IMR-90 (cell line): Measurements from ENCODE around the gene MID1IP1. TPM values are rescaled to one million over a fixed set of nuclear protein-coding genes. Genes with fewer than 3 reads are reported as not detected.

Source experiments
- ATAC-seq: fragments of 200-7000 bp; cut with Tn5 transposase; 2 replicates; pipeline ENCODE4 v1.9.1; 2020; ENCODE audit warnings: low read depth, mild to moderate bottlenecking, moderate library complexity
- BruUV-seq: library from RNA; stranded (reverse); fragments of 400-500 nt; replicated peaks from 2 replicates; lab custom pipeline; 2021; lab: Mats Ljungman, UMichigan
- CTCF ChIA-PET: fragments of 300-600 bp; formaldehyde crosslinking; extraction: SDS; loops from one replicate; lab custom pipeline; 2021; ENCODE audit warnings: antibody characterized with exemption; lab: Yijun Ruan, JAX
- POLR2A ChIA-PET: fragments of 300-600 bp; sonication (Branson Sonifier 250); formaldehyde crosslinking; loops from one replicate; lab custom pipeline; 2022; ENCODE audit warnings: antibody characterized with exemption; ENCODE audit not compliant: unreplicated experiment; lab: Charles Lee
- DNase-seq: peaks from one replicate; pipeline ENCODE4 v3.0.0; 2013
- H2AFZ ChIP-seq: replicated peaks from 2 replicates; pipeline ENCODE3; 2013; ENCODE audit warnings: low read length, mild to moderate bottlenecking; ENCODE audit not compliant: poor library complexity
- H2AK5ac ChIP-seq: 2 replicates; pipeline ENCODE4 v1.6.1; 2013; ENCODE audit warnings: low read depth, low read length, inconsistent platforms
- H2AK9ac ChIP-seq: replicated peaks from 2 replicates; pipeline ENCODE3; 2013; ENCODE audit warnings: mild to moderate bottlenecking, low read depth, low read length, moderate library complexity; ENCODE audit not compliant: poor library complexity
- H2BK120ac ChIP-seq: 2 replicates; pipeline ENCODE4 v1.6.1; 2013; ENCODE audit warnings: low read depth, low read length, inconsistent platforms
- H2BK15ac ChIP-seq: 3 replicates; pipeline ENCODE4 v1.6.1; 2013; ENCODE audit warnings: low read depth, low read length, inconsistent platforms
- H2BK20ac ChIP-seq: 2 replicates; pipeline ENCODE4 v1.6.1; 2013; ENCODE audit warnings: low read depth, mild to moderate bottlenecking, inconsistent platforms, low read length, moderate library complexity
- H2BK5ac ChIP-seq: 2 replicates; pipeline ENCODE4 v1.6.1; 2013; ENCODE audit warnings: mild to moderate bottlenecking, low read depth, low read length, inconsistent platforms; ENCODE audit not compliant: poor library complexity, severe bottlenecking
- H3K14ac ChIP-seq: replicated peaks from 2 replicates; pipeline ENCODE4 v1.6.1; 2013; ENCODE audit warnings: low read depth, low read length, inconsistent platforms
- H3K18ac ChIP-seq: 2 replicates; pipeline ENCODE4 v1.6.1; 2013; ENCODE audit warnings: low read depth, low read length, control low read depth
- H3K23ac ChIP-seq: 2 replicates; pipeline ENCODE4 v1.6.1; 2013; ENCODE audit warnings: low read depth, low read length, inconsistent platforms
- H3K27ac ChIP-seq: 2 replicates; pipeline ENCODE4 v1.5.1; 2013; ENCODE audit warnings: mild to moderate bottlenecking, control low read depth, low read length; ENCODE audit not compliant: insufficient read depth
- H3K27me3 ChIP-seq: 2 replicates; pipeline ENCODE4 v1.6.1; 2013; ENCODE audit warnings: low read length; ENCODE audit not compliant: control insufficient read depth, insufficient read depth
- H3K36me3 ChIP-seq: 2 replicates; pipeline ENCODE4 v1.6.1; 2013; ENCODE audit warnings: low read length, mixed read lengths; ENCODE audit not compliant: control insufficient read depth, insufficient read depth
- H3K4ac ChIP-seq: 2 replicates; pipeline ENCODE4 v1.6.1; 2013; ENCODE audit warnings: low read depth, low read length, inconsistent platforms
- H3K4me1 ChIP-seq: 2 replicates; pipeline ENCODE4 v1.6.1; 2013; ENCODE audit warnings: low read length, mixed read lengths; ENCODE audit not compliant: control insufficient read depth, insufficient read depth
- H3K4me2 ChIP-seq: 2 replicates; pipeline ENCODE4 v1.6.1; 2013; ENCODE audit warnings: low read depth, mild to moderate bottlenecking, control low read depth, low read length, moderate library complexity
- H3K4me3 ChIP-seq: 2 replicates; pipeline ENCODE4 v1.5.1; 2013; ENCODE audit warnings: low read depth, mild to moderate bottlenecking, control low read depth, low read length, moderate library complexity; ENCODE audit not compliant: insufficient read depth
- H3K56ac ChIP-seq: 2 replicates; pipeline ENCODE4 v1.6.1; 2013; ENCODE audit warnings: low read length, inconsistent platforms; ENCODE audit not compliant: insufficient read depth; ENCODE audit errors: extremely low read depth
- H3K79me1 ChIP-seq, 2 experiments: 2 replicates each; pipeline ENCODE4 v1.6.1; 2013; ENCODE audit warnings: low read length in 2 of 2, inconsistent platforms in 1 of 2, low read depth in 1 of 2
- H3K9ac ChIP-seq: 2 replicates; pipeline ENCODE4 v1.6.1; 2013; ENCODE audit warnings: low read depth, low read length, control low read depth
- H3K9me1 ChIP-seq: 2 replicates; pipeline ENCODE4 v1.6.1; 2013; ENCODE audit warnings: low read length, inconsistent platforms; ENCODE audit not compliant: insufficient read depth
- H3K9me3 ChIP-seq: 2 replicates; pipeline ENCODE4 v1.6.1; 2013; ENCODE audit warnings: low read length; ENCODE audit not compliant: control insufficient read depth, insufficient read depth
- H4K20me1 ChIP-seq: 2 replicates; pipeline ENCODE4 v1.6.1; 2013; ENCODE audit warnings: low read length, inconsistent platforms; ENCODE audit not compliant: insufficient read depth
- H4K5ac ChIP-seq: 2 replicates; pipeline ENCODE4 v1.6.1; 2013; ENCODE audit warnings: mild to moderate bottlenecking, low read depth, low read length, control low read depth
- H4K8ac ChIP-seq, 2 experiments: 2 replicates each; pipeline ENCODE4 v1.6.1; 2013; ENCODE audit warnings: low read depth in 2 of 2, low read length in 2 of 2, control low read depth in 1 of 2, inconsistent platforms in 1 of 2
- H4K91ac ChIP-seq: 2 replicates; pipeline ENCODE4 v1.6.1; 2013; ENCODE audit warnings: low read depth, low read length, inconsistent platforms; ENCODE audit not compliant: insufficient read depth
- CHD1 ChIP-seq: IDR thresholded peaks from 2 replicates; pipeline ENCODE4 v1.6.1; 2012; ENCODE audit warnings: low read depth, low read length, improper control_type of control experiment
- FOS ChIP-seq: fragments of 150-350 bp; IDR thresholded peaks from 2 replicates; pipeline ENCODE4 v1.6.1; 2016; ENCODE audit warnings: low read depth, low read length
- MAFK ChIP-seq: IDR thresholded peaks from 2 replicates; pipeline ENCODE4 v1.6.1; 2012; ENCODE audit warnings: low read depth, low read length, improper control_type of control experiment
- RAD21 ChIP-seq: IDR thresholded peaks from 2 replicates; pipeline ENCODE4 v1.6.1; 2012; ENCODE audit warnings: low read length, improper control_type of control experiment
- SMC3 ChIP-seq: fragments of 150-350 bp; IDR thresholded peaks from 2 replicates; pipeline ENCODE4 v1.6.1; 2016; ENCODE audit warnings: low read depth, mild to moderate bottlenecking, antibody characterized with exemption, low read length, moderate library complexity
- WGBS, 2 experiments: methylation state at CpG; one replicate each; pipeline versions ENCODE4 v1.1.5 to v1.1.7; 2013; ENCODE audit warnings: missing lambda C conversion rate in 2 of 2; ENCODE audit not compliant: insufficient read length in 1 of 2; ENCODE audit errors: extremely low coverage in 2 of 2; 5-methylcytosine and 5-hydroxymethylcytosine counted together
- dilution Hi-C: fragments of 300-500 bp; cut with HindIII; formaldehyde crosslinking; loops from one replicate; pipeline ENCODE4 v1.14.3; 2018; ENCODE audit warnings: low sequenced_read_pairs; ENCODE audit not compliant: unreplicated experiment
- in situ Hi-C: fragments of 300-500 bp; cut with MboI; formaldehyde crosslinking; loops from 3 replicates; pipeline ENCODE4 v1.14.3; 2019; ENCODE audit warnings: low sequenced_read_pairs, inconsistent platforms, mixed read lengths
- intact Hi-C: fragments of 100-400 bp; cut with micrococcal nuclease; formaldehyde crosslinking; loops from 2 replicates; pipeline ENCODE4 v1.10.0; 2022
- polyA plus RNA-seq, 3 experiments: library from polyadenylated mRNA; depleted of rRNA; stranded (reverse); fragments of >200 nt; gene quantifications; 2 replicates each; pipeline ENCODE4 v1.2.3, GENCODE V29; 2012; ENCODE audit warnings: low replicate concordance in 1 of 3
- total RNA-seq: library from RNA; depleted of rRNA; stranded (reverse); fragments of >200 nt; gene quantifications from 2 replicates; pipeline ENCODE4 v1.2.3, GENCODE V29; 2012

Gene MID1IP1
- total and polyA plus RNA-seq, 2 of the 4 experiments (the other 2 are of a cell fraction), result 14.5 to 31.3 TPM

GRCh38 chrX:38811515-38812243 lies 10.4 kb downstream of the MID1IP1 start:
- no peaks in the 10 kb centered on the region for H4K20me1 ChIP-seq
- H3K36me3 ChIP-seq, result no peaks in the 10 kb centered on the region
- TF ChIP-seq CHD1 (no peak), RAD21 (no peak), SMC3 (no peak), MAFK (no peak), FOS (no peak)
- H3K4ac ChIP-seq, result no peak overlapping the region
- no peaks in the 10 kb centered on the region for H3K27me3 ChIP-seq
- CTCF ChIA-PET, result no interaction called here
- WGBS, 2 experiments, result no CpG with 5 or more reads among the region's 3 CpGs
- H3K18ac ChIP-seq, result no peak overlapping the region
- no peaks in the 10 kb centered on the region for H3K9me3 ChIP-seq
- no peaks in the 10 kb centered on the region; a peak in 1 of 4 replicates for H3K79me1 ChIP-seq
- dilution Hi-C loops (no loop called here), intact Hi-C loops (no loop called here), in situ Hi-C loops (no loop called here)
- no peak overlapping the region; the same call in 2 of the 3 replicates for H2BK15ac ChIP-seq
- H4K91ac ChIP-seq, result no peak overlapping the region
- no peak overlapping the region for H2BK5ac ChIP-seq
- DNase-seq (no peak), ATAC-seq (no peak; the same call in 1 of the 2 replicates)
- no peak overlapping the region for H2AFZ ChIP-seq
- POLR2A ChIA-PET, result no interaction called here
- H2AK9ac ChIP-seq, result no peak overlapping the region
- H4K5ac ChIP-seq, result peak overlapping the region; percentile 58; the same call in 1 of the 2 replicates
- H2AK5ac ChIP-seq, result no peak overlapping the region
- H3K23ac ChIP-seq, result no peak overlapping the region
- peaks cover 2% of the 10 kb centered on the region; the same call in 1 of the 2 replicates for H3K4me1 ChIP-seq
- H4K8ac ChIP-seq, result peak overlapping the region in 1 of 2 experiments; percentile 17; a peak in 1 of 4 replicates
- BruUV-seq, result no TSS peak
- no peak overlapping the region for H3K27ac ChIP-seq
- no peak overlapping the region for H2BK120ac ChIP-seq
- peak overlapping the region; percentile 28; the same call in 1 of the 2 replicates for H3K4me2 ChIP-seq
- H3K9ac ChIP-seq, result no peak overlapping the region
- no peak overlapping the region for H3K14ac ChIP-seq
- H3K4me3 ChIP-seq, result no peak overlapping the region
- H3K56ac ChIP-seq, result no peak overlapping the region
- H3K9me1 ChIP-seq, result no peaks in the 10 kb centered on the region
- H2BK20ac ChIP-seq, result no peak overlapping the region
